ENCODE data around the gene FOXD2. TPM values are rescaled to one million over a fixed set of nuclear protein-coding genes. Genes with fewer than 3 reads are reported as not detected.

FOXD2 gene
- total RNA-seq, 4 donors from 2014 or later = 0.12 to 0.16 TPM; not detected in 2

GRCh38 chr1:47399138-47399845, 38.6 kb upstream of the FOXD2 start:
- no peak for ATAC-seq (ENCODE audit: low FRiP score)
- no peak for TF ChIP-seq CTCF (IDR thresholded peaks at IDR 0.05)
- DNase-seq (ENCODE audit: low spot score) = no peak

DNA sequence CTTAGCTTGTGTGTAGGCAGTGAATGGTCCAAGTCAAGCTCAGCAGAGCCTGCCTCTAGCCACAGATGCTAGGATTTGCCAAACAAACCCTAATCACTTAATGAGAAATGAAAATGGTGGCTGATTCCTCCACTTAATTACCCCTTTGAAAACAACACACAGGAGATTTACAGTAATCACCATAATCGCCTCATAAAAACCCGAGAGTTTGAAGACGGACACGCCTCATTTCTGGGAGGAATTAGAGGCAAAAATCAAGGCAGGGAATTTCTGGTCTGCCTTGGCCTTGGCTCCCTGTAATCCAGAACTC, 38.0 kb upstream of the FOXD2 start:
- no peak for DNase-seq (ENCODE audit: low spot score)
- no peak for TF ChIP-seq CTCF (IDR thresholded peaks at IDR 0.05)
- ATAC-seq (ENCODE audit: low FRiP score) = no peak

DNA sequence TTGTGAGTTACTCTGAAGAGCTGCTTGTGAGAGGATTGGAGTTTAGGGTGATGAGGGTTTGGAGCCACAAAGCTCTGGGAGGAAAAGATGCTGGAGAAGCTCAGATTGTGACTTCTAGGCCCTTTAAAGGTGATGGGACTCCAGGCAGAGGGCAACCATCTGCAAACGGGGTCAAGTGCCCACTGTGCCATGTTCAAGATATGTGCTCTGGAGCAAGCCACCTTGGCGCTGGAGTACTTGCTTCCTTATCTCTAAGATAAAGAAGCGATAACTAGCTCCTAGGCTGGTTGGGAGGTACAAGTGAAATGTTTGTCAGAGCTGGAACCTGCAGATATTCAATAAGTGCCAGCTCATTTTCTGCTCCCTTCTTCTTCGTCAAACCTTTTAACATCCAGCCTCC, 36.1 kb upstream of the FOXD2 start:
- no peak for DNase-seq (ENCODE audit: low spot score)
- no peak for TF ChIP-seq CTCF (IDR thresholded peaks at IDR 0.05)
- ATAC-seq (ENCODE audit: low FRiP score) = no peak

DNA sequence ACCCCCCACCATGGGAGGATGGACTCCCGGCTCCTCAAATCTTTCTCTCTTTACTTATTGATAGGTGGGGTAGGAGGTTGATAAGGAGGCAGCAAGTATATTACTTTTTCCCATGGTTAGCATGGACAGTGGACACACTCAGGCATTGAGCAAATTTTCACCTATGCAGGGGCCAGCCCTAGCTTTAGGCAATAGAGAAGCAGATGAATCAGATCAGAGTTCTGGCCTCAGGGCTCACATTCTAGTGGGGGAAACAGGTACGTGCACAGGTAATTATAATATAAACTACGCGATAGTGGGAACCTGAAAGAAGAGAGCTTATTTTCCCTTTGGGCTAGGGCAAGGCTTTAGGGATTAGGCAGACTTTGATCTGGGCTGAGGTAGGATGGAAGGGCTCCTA, 35.3 kb upstream of the FOXD2 start:
- DNase-seq (ENCODE audit: low spot score) = no peak

DNA sequence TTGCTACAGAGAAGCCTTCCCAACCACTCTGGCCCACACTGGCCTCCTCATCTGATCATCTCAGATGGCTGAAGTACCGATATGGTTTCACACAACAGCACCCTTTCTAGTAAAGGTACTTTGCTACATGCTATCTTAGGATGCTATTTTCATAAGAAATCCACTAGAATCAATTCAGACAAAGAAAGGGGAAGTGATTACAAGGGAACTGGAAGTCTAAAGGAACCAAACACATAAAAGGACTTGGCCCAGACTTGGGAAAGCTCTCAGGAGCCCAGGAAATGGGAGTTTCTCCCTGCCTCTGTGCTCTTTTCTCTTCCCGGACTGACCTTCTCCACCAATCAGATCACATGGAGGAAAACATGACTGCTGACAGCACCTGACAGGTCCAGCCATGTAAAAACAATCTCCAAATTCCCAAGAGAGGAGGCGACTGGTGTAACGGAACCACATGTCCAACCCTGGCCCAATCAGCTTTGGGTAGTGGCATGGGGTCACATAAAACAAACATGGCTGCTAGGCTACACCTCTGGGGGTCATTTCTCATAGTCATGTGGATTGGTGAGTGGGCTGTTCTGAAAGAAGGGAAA, 34.4 kb upstream of the FOXD2 start:
- ATAC-seq (ENCODE audit: low FRiP score) = no peak
- DNase-seq (ENCODE audit: low spot score) = no peak
- TF ChIP-seq CTCF (IDR thresholded peaks at IDR 0.05) = no peak

More for the DNA sequence above, 35.3 kb upstream of the FOXD2 start:
- no peak for ATAC-seq (ENCODE audit: low FRiP score)
- TF ChIP-seq CTCF (IDR thresholded peaks at IDR 0.05) = no peak

DNA sequence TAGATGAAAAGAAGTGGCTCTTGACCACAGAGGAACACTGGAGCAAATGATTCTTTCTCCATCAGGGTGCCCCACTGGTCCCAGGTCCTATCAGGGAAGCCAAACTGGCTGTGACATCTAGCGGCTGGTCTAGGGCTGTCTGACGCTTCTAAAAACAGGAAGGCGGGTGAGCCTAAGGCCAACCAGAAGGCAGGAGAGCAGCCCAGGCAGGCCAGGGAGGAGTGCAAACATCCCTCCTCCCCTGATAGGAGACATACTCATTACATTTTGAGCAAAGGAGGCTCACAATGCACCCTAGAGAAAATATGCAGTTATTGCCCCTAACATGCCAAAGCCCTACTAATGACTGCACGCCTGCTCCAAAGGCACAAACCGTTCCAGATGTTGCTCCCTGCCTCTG, 32.1 kb upstream of the FOXD2 start:
- TF ChIP-seq CTCF (IDR thresholded peaks at IDR 0.05) = no peak
- ATAC-seq (ENCODE audit: low FRiP score) (no peak), DNase-seq (ENCODE audit: low spot score) (no peak)

GRCh38 chr1:47406966-47407365, 30.9 kb upstream of the FOXD2 start:
- ATAC-seq (ENCODE audit: low FRiP score) (no peak), DNase-seq (ENCODE audit: low spot score) (no peak)
- TF ChIP-seq CTCF (IDR thresholded peaks at IDR 0.05) = no peak

Measured in omental fat pad (tissue), 4 donors.